ENCODE data around the gene PSD2. TPM values are rescaled to one million over a fixed set of nuclear protein-coding genes. Genes with fewer than 3 reads are reported as not detected.

The PSD2 gene
- polyA plus RNA-seq, 3 donors: not detected

GRCh38 chr5:139862803-139863202 lies 67.2 kb downstream of the PSD2 start:
- Histone ChIP-seq H3K4me1 (ENCODE audit: control insufficient read depth in 1 of 2, insufficient read depth in 2 of 2, low read length in 2 of 2) (no peaks in the 10 kb centered on the region), H3K9ac (ENCODE audit: insufficient read depth, low read length, poor library complexity, severe bottlenecking) (no peak overlapping the region), H3K4me3 (replicated peaks in 1 of 3; ENCODE audit: low read depth in 2 of 3, low read length in 3 of 3) (no peak overlapping the region), H2AFZ (ENCODE audit: insufficient read depth, low read depth, low read length, poor library complexity, severe bottlenecking) (no peak overlapping the region), H3K9me3 (replicated peaks in 1 of 2; ENCODE audit: control insufficient read depth in 1 of 2, insufficient read depth in 1 of 2, low read length in 2 of 2) (no peaks in the 10 kb centered on the region), H3K36me3 (replicated peaks in 1 of 2; ENCODE audit: control insufficient read depth in 1 of 2, insufficient read depth in 2 of 2, low read length in 2 of 2) (no peaks in the 10 kb centered on the region), H3K79me2 (ENCODE audit: insufficient read depth, low read length) (no peaks in the 10 kb centered on the region), H3K27me3 (ENCODE audit: control insufficient read depth in 2 of 2, insufficient read depth in 2 of 2, low read length in 2 of 2) (no peaks in the 10 kb centered on the region), H3K27ac (ENCODE audit: low read depth in 1 of 2, low read length in 2 of 2) (no peak overlapping the region), H4K20me1 (ENCODE audit: insufficient read depth, low read length) (no peaks in the 10 kb centered on the region), H3K4me2 (replicated peaks; ENCODE audit: extremely low read depth, low read length, poor library complexity, severe bottlenecking) (no peak overlapping the region)
- DNase-seq: no peak
- peaks cover 6 to 14% (median 11%) of the 10 kb centered on the region in 3 donors for H3K27me3 Mint-ChIP-seq (ENCODE audit: low read depth in 3 of 3)
- no peaks in the 10 kb centered on the region for H3K36me3 Mint-ChIP-seq
- intact Hi-C loops (cut with micrococcal nuclease): loop anchor here in 1 of 2 donors (5.0 kb wide), 1 partner anchor 71 kb away; no protein-coding TSS in a partner anchor
- H3K27ac Mint-ChIP-seq: no peak overlapping the region
- WGBS (ENCODE audit: insufficient coverage): 100% methylated on average over 1 of the region's 2 CpGs
- H3K9me3 Mint-ChIP-seq: no peaks in the 10 kb centered on the region
- H3K4me3 Mint-ChIP-seq: no peak overlapping the region
- no peak for TF ChIP-seq CTCF (IDR thresholded peaks at IDR 0.05)
- H3K4me1 Mint-ChIP-seq: peaks cover 2% of the 10 kb centered on the region

- no peak overlapping the region for H3K27ac Mint-ChIP-seq
- TF ChIP-seq CTCF (IDR thresholded peaks at IDR 0.05): no peak
- peaks cover 2% of the 10 kb centered on the region for H3K4me1 Mint-ChIP-seq
- Histone ChIP-seq H3K27me3 (ENCODE audit: control insufficient read depth in 2 of 2, insufficient read depth in 2 of 2, low read length in 2 of 2) (no peaks in the 10 kb centered on the region), H3K79me2 (ENCODE audit: insufficient read depth, low read length) (no peaks in the 10 kb centered on the region), H3K4me1 (ENCODE audit: control insufficient read depth in 1 of 2, insufficient read depth in 2 of 2, low read length in 2 of 2) (no peaks in the 10 kb centered on the region), H3K27ac (ENCODE audit: low read depth in 1 of 2, low read length in 2 of 2) (no peak overlapping the region), H3K4me2 (replicated peaks; ENCODE audit: extremely low read depth, low read length, poor library complexity, severe bottlenecking) (no peak overlapping the region), H2AFZ (ENCODE audit: insufficient read depth, low read depth, low read length, poor library complexity, severe bottlenecking) (no peak overlapping the region), H3K9me3 (replicated peaks in 1 of 2; ENCODE audit: control insufficient read depth in 1 of 2, insufficient read depth in 1 of 2, low read length in 2 of 2) (no peaks in the 10 kb centered on the region), H3K9ac (ENCODE audit: insufficient read depth, low read length, poor library complexity, severe bottlenecking) (no peak overlapping the region), H3K4me3 (replicated peaks in 1 of 3; ENCODE audit: low read depth in 2 of 3, low read length in 3 of 3) (no peak overlapping the region), H4K20me1 (ENCODE audit: insufficient read depth, low read length) (no peaks in the 10 kb centered on the region), H3K36me3 (replicated peaks in 1 of 2; ENCODE audit: control insufficient read depth in 1 of 2, insufficient read depth in 2 of 2, low read length in 2 of 2) (no peaks in the 10 kb centered on the region)
- no peaks in the 10 kb centered on the region for H3K9me3 Mint-ChIP-seq
- peaks cover 6 to 14% (median 11%) of the 10 kb centered on the region in 3 donors for H3K27me3 Mint-ChIP-seq (ENCODE audit: low read depth in 3 of 3)
- 91% methylated on average over 9 of the region's 9 CpGs for WGBS (ENCODE audit: insufficient coverage)
- H3K4me3 Mint-ChIP-seq: no peak overlapping the region
- DNase-seq: no peak
- intact Hi-C loops (cut with micrococcal nuclease): loop anchor here in 1 of 2 donors (5.0 kb wide), 1 partner anchor 71 kb away; no protein-coding TSS in a partner anchor
- no peaks in the 10 kb centered on the region for H3K36me3 Mint-ChIP-seq
Observed at GRCh38 chr5:139863361-139863760, 67.8 kb downstream of the PSD2 start.
